ENCODE results near the gene RAB14. TPM values are rescaled to one million over a fixed set of nuclear protein-coding genes. Genes with fewer than 3 reads are reported as not detected.

RAB14 gene
- total and polyA plus RNA-seq, 2 experiments from 2014 or later = 22.8 to 31.0 TPM

DNA sequence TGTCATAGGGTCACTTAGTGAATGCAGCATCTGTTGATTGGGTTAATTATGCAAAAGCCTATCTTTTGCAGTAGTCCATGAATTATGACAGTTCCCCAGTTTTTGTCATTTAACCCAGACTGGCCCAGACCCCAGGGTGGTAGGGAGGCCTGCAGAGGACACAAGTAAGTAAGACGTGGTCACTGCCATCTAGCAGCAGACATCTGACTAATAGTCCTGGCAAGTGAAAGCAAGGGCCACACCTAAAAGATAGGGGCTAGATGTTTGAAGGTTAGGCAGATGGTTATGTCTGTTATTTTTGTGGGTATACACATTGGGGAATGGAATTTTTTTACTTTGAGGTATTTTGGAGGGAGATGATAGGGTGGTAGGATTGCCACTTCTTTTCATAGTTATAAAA lies 48.0 kb downstream of the RAB14 start (continued):
- TF ChIP-seq, protein P1, sequence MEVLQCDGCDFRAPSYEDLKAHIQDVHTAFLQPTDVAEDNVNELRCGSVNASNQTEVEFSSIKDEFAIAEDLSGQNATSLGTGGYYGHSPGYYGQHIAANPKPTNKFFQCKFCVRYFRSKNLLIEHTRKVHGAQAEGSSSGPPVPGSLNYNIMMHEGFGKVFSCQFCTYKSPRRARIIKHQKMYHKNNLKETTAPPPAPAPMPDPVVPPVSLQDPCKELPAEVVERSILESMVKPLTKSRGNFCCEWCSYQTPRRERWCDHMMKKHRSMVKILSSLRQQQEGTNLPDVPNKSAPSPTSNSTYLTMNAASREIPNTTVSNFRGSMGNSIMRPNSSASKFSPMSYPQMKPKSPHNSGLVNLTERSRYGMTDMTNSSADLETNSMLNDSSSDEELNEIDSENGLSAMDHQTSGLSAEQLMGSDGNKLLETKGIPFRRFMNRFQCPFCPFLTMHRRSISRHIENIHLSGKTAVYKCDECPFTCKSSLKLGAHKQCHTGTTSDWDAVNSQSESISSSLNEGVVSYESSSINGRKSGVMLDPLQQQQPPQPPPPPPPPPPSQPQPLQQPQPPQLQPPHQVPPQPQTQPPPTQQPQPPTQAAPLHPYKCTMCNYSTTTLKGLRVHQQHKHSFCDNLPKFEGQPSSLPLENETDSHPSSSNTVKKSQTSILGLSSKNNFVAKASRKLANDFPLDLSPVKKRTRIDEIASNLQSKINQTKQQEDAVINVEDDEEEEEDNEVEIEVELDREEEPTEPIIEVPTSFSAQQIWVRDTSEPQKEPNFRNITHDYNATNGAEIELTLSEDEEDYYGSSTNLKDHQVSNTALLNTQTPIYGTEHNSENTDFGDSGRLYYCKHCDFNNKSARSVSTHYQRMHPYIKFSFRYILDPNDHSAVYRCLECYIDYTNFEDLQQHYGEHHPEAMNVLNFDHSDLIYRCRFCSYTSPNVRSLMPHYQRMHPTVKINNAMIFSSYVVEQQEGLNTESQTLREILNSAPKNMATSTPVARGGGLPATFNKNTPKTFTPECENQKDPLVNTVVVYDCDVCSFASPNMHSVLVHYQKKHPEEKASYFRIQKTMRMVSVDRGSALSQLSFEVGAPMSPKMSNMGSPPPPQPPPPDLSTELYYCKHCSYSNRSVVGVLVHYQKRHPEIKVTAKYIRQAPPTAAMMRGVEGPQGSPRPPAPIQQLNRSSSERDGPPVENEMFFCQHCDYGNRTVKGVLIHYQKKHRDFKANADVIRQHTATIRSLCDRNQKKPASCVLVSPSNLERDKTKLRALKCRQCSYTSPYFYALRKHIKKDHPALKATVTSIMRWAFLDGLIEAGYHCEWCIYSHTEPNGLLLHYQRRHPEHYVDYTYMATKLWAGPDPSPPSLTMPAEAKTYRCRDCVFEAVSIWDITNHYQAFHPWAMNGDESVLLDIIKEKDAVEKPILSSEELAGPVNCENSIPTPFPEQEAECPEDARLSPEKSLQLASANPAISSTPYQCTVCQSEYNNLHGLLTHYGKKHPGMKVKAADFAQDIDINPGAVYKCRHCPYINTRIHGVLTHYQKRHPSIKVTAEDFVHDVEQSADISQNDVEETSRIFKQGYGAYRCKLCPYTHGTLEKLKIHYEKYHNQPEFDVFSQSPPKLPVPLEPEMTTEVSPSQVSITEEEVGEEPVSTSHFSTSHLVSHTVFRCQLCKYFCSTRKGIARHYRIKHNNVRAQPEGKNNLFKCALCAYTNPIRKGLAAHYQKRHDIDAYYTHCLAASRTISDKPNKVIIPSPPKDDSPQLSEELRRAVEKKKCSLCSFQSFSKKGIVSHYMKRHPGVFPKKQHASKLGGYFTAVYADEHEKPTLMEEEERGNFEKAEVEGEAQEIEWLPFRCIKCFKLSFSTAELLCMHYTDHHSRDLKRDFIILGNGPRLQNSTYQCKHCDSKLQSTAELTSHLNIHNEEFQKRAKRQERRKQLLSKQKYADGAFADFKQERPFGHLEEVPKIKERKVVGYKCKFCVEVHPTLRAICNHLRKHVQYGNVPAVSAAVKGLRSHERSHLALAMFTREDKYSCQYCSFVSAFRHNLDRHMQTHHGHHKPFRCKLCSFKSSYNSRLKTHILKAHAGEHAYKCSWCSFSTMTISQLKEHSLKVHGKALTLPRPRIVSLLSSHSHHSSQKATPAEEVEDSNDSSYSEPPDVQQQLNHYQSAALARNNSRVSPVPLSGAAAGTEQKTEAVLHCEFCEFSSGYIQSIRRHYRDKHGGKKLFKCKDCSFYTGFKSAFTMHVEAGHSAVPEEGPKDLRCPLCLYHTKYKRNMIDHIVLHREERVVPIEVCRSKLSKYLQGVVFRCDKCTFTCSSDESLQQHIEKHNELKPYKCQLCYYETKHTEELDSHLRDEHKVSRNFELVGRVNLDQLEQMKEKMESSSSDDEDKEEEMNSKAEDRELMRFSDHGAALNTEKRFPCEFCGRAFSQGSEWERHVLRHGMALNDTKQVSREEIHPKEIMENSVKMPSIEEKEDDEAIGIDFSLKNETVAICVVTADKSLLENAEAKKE (CRISPR knock-in tag; IDR thresholded peaks at IDR 0.05) = no peak
- TF ChIP-seq, protein P2, sequence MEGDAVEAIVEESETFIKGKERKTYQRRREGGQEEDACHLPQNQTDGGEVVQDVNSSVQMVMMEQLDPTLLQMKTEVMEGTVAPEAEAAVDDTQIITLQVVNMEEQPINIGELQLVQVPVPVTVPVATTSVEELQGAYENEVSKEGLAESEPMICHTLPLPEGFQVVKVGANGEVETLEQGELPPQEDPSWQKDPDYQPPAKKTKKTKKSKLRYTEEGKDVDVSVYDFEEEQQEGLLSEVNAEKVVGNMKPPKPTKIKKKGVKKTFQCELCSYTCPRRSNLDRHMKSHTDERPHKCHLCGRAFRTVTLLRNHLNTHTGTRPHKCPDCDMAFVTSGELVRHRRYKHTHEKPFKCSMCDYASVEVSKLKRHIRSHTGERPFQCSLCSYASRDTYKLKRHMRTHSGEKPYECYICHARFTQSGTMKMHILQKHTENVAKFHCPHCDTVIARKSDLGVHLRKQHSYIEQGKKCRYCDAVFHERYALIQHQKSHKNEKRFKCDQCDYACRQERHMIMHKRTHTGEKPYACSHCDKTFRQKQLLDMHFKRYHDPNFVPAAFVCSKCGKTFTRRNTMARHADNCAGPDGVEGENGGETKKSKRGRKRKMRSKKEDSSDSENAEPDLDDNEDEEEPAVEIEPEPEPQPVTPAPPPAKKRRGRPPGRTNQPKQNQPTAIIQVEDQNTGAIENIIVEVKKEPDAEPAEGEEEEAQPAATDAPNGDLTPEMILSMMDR (conservative IDR thresholded peaks at IDR 0.05; ENCODE audit: low read depth in 2 of 2) = no peak
- no peak for TF ChIP-seq POLR2AphosphoS5 (IDR thresholded peaks at IDR 0.05; ENCODE audit: low read depth)

DNA sequence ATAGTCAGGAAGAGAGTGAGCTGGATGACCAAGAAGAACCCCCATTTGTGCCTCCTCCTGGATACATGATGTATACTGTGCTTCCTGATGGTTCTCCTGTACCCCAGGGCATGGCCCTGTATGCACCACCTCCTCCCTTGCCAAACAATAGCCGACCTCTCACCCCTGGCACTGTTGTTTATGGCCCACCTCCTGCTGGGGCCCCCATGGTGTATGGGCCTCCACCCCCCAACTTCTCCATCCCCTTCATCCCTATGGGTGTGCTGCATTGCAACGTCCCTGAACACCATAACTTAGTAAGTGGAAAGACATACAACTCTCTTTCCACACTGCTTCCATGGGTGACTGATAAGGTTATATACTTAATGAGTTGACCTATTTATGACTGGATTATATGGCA lies 51.5 kb downstream of the RAB14 start:
- Histone ChIP-seq H3F3A (replicated peaks; ENCODE audit: low read depth) (no peaks in the 10 kb centered on the region), H3K9me2 (ENCODE audit: insufficient read depth) (no peaks in the 10 kb centered on the region), H3K4me2 (no peak overlapping the region), H3K27me3 (ENCODE audit: insufficient read depth) (no peaks in the 10 kb centered on the region), H3K27ac (ENCODE audit: low read depth) (no peak overlapping the region), H3K36me3 (ENCODE audit: insufficient read depth) (no peaks in the 10 kb centered on the region), H3K4me3 (no peak overlapping the region), H2AFZ (no peak overlapping the region), H3K4me1 (ENCODE audit: insufficient read depth) (no peaks in the 10 kb centered on the region), H3K79me2 (replicated peaks; ENCODE audit: insufficient read depth) (no peaks in the 10 kb centered on the region), H4K20me1 (replicated peaks; ENCODE audit: insufficient read depth) (no peaks in the 10 kb centered on the region)
- H3K27me3 Mint-ChIP-seq (ENCODE audit: insufficient read depth, low read depth, poor library complexity) = no peaks in the 10 kb centered on the region
- peak; percentile 84 for ATAC-seq
- peaks cover 15% of the 10 kb centered on the region for H3K4me1 Mint-ChIP-seq
- H3K36me3 Mint-ChIP-seq (ENCODE audit: low read depth) = peaks cover 15% of the 10 kb centered on the region; the same call in 2 of the 3 replicates
- no peaks in the 10 kb centered on the region for H3K9me3 Mint-ChIP-seq
- H3K27ac Mint-ChIP-seq = no peak overlapping the region
- H3K4me3 Mint-ChIP-seq = no peak overlapping the region
- DNase-seq (ENCODE audit: low spot score) = no peak
- TF ChIP-seq ZNF114 (CRISPR knock-in tag; IDR thresholded peaks at IDR 0.05) = no peak
- no peak for TF ChIP-seq JUNB (IDR thresholded peaks at IDR 0.05; ENCODE audit: unreplicated experiment)
- TF ChIP-seq EZH2 (IDR thresholded peaks at IDR 0.05; ENCODE audit: low read depth, unreplicated experiment) = no peak
- TF ChIP-seq, protein P2 (conservative IDR thresholded peaks at IDR 0.05; ENCODE audit: low read depth in 2 of 2) = no peak
- TF ChIP-seq, protein P3, sequence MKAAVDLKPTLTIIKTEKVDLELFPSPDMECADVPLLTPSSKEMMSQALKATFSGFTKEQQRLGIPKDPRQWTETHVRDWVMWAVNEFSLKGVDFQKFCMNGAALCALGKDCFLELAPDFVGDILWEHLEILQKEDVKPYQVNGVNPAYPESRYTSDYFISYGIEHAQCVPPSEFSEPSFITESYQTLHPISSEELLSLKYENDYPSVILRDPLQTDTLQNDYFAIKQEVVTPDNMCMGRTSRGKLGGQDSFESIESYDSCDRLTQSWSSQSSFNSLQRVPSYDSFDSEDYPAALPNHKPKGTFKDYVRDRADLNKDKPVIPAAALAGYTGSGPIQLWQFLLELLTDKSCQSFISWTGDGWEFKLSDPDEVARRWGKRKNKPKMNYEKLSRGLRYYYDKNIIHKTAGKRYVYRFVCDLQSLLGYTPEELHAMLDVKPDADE (IDR thresholded peaks at IDR 0.05) = no peak
- no peak for TF ChIP-seq POLR2AphosphoS5 (IDR thresholded peaks at IDR 0.05; ENCODE audit: low read depth)
